ENCODE measurements around the gene NLN.
"Not testable (repeated sequence)": the region's sequence is repeated elsewhere in the genome, so short reads cannot be mapped to it uniquely, and the experiment has no call there.

NLN gene

DNA sequence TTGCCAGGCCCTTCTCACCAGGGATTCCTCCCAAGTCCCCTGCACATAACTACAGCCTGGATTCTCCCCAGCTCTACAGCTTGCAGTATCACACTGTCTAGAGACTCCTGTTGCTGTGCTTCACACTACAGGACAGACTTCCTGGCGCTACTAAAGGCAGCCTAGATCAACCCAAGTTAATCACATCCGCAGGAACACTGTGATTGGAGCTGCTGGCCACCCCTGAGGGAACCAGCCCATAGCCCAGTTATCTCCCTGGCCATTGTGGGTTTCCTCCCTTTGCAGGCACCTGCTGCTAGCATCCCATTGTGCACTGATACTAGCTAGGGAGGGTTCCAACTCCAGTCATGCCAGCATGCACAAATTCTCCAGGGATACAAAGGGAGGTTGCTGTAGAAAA lies 53.5 kb downstream of the NLN start:
- no peak for DNase-seq

DNA sequence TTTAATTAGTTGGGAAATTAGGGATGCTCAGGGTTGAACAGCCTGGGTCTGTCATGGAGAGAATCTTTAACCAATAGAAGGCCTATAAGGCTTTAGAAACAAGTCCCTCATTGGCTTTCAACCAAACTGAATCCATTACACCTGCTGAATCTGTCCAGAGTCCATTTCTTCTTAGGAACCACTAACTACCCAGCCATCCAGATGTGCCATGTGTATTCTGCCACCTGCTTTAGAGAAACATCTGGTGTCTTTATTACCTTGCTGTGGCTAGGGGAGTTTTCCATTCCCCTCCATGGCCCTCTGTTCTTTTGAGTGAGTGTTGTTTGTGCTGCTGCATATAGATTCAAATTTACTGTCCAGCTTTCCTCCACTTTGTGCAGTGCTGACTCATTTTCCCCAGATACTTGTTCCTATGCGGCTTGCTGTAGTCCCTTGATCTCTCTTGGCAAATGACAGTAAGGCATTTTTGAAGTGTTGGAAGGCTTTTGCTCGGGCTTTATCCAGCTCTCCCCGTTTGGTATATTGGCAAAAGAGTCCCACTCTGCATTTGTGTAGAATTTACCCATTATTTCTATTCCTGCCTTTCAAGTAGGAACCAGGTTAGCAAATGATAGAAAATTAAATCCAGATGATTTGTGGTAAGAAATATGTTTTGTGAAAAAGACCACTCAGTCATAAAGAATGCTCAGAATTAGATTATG lies 54.6 kb downstream of the NLN start:
- no peak for DNase-seq

DNA sequence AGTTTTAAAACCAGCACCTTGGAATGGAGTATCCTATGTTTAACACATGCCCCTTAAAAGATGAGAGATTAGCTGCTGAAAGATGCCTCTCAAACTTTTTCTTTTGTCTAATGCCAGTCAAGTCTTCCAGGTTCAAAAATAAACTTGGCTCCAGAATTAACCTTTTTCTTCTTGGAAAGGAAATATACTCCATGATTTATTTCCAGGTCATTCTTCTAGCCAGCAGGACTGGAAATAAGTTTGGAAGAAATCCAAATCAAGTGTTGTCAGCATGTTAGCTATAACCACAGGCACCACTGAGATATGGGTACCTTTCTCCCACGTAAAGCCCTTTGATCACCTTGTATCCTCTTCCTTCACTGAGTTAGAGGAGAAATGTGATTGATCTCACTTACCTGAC lies 56.1 kb downstream of the NLN start:
- no peak for DNase-seq

DNA sequence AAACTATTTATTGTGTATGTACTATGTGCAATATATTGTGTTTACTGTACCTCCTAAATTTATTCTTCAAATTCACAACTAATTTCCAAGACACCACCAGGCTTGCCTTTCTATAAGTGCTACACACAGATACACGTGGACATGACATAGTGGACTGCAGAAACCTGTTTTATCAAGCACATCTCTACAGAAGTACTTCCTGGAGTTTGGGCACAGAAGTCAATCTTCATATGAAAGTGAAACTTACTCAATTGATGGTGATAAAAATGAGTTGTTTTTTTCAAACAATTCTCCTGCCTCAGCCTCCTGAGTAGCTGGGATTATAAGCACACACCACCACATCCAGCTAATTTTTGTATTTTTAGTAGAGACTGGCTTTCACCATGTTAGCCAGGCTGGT lies 57.6 kb downstream of the NLN start:
- DNase-seq: no peak

DNA sequence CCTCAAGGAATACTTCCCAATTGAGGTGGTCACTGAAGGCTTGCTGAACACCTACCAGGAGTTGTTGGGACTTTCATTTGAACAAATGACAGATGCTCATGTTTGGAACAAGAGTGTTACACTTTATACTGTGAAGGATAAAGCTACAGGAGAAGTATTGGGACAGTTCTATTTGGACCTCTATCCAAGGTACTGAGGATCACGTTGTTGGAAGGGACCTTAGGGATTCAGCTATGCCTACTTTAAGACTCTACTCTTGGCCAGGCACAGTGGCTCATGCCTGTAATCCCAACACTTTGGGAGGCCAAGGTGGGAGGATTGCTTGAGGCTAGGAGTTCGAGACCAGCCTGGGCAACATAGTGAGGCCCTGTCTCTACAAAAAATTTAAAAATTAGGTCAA lies 66.3 kb downstream of the NLN start:
- not testable (repeated sequence) for DNase-seq

DNA sequence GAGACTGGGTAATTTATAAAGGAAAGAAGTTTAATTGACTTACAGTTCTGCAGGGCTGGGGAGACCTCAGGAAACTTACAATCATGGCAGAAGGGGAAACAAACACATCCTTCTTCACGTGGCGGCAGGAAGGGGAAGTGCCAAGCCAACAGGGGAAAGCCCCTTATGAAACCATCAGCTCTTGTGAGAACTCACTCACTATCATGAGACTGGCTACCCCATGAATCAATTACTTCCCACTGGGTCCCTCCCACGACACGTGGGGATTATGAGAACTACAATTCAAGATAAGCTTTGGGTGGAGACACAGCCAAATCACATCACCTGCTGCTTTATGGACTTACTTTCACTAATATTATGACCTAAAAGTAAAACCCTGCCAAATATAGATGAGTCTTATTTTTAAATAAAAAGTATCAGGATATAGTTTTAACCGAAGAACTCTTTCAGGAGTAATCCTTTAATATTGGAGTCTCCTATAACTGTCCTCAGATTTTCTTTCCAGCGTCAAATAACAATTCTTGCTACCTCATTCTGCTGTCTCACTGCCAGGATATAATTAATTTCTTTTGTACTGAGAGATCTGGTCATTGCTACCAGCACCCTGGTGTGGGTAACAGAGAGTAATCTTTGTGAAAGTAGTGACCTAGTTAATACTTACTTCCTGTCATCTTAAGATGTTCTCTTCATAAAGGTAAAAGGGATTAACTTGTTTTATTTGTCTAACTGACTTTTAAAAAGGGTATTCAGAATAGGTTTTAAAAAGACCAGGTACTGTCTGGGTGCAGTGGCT lies 68.6 kb downstream of the NLN start:
- peak; percentile 7 for DNase-seq

DNA sequence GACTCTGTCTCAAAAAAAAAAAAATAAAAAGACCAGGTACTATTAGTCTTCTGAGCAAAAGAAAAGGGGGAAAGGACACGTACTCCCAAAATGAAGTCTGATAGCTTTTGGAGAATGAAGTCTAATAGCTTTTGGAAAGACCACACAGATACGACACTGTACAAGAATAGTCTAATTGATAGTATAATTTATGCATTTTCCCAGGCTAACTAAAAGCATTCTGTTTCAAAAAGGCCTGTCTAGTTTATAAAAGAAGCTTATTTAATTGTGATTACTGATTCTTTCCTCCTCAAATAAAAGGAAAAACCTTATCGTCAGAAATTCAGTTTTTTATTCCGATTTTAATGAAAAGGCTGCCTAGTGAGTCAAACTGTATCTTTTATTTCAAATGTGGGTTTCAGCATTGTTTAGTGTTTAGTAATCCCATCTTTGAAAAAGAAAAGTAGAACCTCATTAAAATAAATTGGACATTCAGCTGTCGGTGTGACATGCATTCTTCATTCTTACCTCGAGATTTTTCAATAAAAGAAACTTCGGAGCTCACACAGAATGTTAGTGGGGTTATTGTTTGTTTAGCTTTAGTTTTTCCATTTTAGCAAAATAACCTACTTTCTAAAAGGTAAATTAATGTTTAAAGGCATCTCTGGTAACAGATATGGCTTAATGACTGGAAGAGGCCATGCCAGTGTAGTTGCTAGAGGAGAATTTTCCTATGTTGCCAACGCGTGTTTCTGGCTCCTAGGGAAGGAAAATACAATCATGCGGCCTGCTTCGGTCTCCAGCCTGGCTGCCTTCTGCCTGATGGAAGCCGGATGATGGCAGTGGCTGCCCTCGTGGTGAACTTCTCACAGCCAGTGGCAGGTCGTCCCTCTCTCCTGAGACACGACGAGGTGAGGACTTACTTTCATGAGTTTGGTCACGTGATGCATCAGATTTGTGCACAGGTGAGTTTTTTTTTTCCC lies 70.0 kb downstream of the NLN start:
- no peak for DNase-seq

DNA sequence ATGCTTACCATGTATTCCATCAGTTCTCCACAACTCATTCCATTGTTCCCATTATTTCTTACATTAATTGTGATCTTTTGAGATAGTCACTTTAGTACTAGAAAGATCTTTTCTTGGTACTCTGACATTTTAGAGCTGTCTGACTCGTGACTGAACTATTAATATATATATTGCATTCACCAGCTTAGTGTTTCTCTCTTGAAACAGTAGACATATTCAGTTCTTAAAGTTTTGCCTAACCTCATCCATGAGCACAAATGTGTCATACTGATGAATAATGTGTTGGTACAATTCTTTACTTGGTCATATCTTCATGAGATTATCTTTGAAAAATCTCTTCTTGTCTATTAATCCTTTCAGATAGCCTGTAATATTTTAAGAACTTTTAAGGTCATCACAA lies 74.3 kb downstream of the NLN start:
- DNase-seq: no peak

DNA sequence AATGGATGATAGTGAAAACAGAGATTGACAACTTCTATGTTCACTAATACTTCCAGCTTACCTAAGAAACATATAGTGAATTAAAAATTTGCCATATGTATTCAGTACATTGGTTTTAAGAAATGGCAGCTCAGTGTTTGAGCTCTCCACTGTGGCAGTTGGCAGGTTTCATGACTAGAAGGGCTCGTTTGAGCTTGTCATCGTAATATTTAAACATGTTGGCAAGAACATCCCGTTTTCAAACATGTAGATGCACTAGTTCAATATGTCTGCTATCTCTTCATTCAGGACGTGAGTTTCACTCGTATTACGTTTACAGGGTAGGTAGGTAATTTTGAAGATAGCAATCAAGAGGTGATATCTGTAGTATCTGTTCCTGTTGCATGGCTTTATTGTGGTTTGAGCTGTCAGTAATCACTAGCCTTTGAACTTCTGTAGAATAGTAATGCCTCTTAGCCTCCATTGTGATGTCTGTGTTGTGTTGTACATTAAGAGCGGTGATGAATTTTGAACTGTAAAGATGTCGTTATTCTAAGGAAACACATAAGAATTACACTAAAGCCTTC lies 74.8 kb downstream of the NLN start:
- DNase-seq: peak; percentile 60

DNA sequence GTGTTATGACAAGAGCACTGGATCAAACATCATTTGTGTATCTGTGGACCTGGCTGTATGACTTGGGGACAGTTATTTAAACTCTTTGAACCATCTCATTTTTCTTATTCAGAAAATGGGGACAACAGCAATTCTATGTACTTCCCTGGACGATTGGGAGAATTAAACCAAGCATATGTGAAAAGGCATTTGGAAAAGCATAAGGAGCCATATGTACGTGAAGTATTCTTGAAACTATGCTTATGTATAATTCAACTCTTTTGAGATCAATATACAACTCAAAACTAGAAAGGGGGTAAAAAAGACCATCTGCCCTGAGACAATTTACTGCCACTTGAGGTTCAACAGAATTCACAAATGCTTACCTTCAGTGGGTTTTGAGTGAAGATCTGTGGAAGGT lies 75.5 kb downstream of the NLN start:
- DNase-seq: no peak

DNA sequence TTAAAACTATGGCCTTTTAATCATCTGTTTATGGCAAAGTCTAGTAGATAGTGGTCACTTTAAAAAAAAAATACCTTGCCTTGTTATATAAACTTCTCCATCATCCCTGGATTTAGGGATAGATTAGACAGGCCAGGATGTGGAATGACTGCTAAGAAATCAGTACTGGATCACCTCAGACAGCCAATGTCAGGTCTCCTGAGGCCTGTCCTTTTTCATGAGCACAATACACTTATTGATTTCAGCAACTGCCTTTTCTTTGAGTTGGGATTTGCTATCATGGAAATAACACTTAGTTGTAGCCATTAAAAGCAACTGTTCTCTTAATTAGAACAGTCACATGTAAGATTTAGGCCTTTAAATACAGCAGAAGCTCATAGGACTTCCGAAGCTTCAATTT lies 77.9 kb downstream of the NLN start:
- no peak for DNase-seq

DNA sequence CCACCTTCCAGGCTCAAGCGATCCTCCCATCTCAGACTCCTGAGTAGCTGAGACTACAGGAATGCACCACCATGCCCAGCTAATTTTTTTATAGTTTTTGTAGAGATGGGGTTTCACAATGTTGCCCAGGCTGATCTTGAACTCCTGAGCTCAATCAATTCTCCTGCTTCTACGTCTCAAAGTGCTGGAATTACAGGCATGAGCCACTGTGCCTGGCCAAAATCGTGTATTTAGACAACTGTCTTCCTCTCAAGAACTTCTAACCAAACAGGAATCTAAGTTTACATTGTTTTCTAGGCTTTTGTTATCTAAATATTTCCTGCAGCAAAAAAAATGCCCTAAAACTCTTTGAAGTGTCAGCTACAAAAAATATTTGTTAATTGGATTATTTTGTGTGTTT lies 78.8 kb downstream of the NLN start:
- no peak for DNase-seq

DNA sequence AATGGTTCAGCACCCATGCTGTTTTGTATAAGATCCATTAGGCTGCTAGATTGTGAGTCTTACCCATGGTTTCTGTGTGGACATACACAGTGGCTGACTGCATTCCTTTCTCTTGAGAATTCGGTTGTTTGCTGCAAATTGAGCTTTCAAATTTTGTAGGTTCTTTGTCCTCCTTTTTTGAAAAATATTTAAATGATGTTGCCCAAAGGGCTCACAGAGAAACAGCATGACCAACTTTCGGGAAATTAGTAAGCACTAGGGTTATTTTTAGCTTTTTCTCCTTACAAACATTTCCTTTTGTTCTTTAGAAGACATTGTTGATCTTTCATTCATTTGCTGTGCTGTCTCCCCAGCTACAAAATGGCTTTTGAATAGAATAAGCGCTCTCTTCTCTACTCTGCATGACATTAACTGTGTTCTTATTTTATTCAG lies 79.4 kb downstream of the NLN start:
- no peak for DNase-seq

DNA sequence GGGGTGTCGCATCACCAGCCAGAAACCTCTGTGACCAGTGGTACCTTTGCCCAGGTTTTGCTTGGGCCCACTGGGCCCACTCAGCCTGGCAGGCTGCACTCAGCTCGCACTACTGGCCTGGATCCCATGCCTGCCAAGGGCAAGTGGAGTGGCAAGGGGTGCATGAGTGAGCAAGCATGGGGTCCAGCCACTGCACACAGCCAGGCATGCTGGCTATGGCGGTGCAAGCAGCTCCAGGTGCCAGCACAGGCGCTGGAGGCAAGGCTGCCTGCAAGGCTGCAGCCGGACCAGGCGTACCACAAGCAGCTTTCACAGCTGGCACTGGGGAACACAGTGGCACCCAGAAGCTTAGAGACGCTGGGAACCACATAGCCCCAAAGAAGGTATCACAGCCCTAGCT lies 80.1 kb downstream of the NLN start:
- no peak for DNase-seq

DNA sequence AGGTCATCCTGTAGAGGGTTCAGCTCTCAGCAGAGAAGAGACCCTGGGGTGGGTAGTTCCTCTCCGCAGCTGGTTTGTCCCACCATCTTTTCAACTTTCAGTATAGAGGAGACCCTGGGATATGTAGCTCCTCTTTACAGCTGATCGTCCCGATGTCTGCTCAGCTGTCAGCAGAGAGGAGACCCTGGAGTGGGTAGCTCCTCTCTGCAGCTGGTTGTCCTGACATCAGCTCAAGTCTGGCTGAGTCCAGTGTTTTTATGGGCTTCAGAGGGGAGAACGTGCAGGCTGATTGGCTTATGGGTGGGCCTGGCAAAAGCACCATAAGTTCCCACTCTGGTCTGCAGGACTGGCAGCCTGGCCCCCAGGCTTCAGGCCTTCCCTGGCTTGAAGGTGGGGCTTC lies 80.8 kb downstream of the NLN start:
- DNase-seq: no peak

DNA sequence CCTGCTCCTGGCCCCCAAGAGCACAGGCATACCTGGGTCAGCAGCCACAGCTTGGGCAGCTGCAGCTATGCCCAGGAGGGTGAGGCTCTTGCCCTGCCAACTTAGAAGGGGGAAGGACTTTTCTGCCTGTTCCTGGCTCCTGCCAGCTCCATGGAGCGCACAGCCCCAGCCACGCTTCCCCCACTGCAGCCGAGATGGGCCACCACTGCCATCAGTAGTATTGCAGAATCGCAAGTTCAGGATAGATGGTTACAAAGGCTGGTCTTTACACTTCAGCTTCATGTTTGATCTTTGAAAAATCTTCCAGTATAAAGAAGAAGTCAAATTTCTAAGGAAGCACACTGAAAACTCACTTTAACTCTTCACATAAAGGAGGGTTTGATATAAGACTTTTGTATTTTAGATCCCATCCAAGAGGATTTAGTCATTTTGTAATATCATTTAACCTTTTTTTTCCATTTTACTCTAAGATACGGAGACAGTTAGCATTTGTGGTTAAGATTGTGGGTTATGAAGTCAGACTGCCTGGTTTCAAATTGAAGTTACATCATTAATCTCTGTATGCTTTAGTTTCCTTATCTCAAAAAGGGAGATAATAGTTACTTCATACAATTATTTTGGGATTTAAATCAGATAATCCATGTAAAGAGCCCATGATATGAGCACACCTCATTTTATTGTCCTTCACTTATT lies 81.8 kb downstream of the NLN start:
- no peak for DNase-seq

DNA sequence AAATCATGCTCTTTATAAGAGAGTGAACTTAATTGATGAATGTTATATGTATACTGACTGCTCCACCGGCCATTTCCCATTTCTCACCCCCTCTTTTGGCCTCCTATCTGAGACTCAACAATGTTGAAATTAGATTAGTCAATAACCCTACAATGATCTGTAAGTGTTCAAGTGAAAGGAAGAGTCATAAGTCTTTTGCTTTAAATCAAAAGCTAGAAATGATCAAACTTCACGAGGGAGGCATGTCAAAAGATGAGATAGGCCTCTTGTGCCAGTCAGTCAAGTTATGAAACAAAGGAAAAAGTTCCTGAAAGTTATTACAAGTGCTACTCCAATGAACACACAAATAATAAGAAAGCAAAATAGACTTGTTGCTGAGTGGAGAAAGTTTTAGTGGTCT lies 83.1 kb downstream of the NLN start:
- no peak for DNase-seq

DNA sequence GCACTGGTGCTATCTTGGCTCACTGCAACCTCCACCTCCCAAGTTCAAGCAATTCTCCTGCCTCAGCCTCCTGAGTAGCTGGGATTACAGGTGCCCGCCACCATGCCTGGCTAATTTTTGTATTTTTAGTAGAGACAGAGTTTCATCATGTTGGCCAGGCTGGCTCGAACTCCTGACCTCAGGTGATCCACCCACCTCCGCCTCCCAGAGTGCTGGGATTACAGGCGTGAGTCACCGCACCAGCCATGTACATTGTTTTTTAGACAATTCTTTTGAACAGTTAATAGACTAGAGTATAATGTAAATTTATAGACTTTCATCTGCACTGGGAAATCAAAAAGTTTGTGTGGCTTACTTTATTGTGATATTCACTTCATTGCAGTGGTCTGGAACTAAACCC lies 85.5 kb downstream of the NLN start:
- not testable (repeated sequence) for DNase-seq

DNA sequence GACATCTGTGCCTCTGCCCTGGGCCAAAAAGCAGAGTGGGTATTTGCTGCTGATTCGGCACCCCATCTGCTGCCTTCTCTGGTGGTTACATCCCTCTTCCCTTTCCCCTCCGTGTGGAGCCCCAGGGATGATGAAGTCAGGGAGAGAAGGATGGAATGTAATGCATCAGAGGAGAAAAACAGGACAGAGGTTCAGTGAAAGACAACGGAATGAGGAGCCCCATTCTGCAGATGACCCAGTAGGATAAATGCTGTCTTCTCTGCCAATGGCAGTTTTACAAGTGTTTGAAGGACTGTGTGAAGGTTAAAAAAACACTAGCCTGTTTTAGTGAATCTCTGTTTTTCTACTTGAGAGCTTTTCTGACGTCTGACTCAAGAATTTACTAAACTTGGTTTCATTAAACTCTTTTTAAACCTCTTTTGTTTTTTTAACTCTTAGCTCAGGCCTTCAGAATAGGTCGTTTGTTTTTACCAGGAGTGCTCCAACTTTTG lies 86.3 kb downstream of the NLN start:
- DNase-seq: no peak

DNA sequence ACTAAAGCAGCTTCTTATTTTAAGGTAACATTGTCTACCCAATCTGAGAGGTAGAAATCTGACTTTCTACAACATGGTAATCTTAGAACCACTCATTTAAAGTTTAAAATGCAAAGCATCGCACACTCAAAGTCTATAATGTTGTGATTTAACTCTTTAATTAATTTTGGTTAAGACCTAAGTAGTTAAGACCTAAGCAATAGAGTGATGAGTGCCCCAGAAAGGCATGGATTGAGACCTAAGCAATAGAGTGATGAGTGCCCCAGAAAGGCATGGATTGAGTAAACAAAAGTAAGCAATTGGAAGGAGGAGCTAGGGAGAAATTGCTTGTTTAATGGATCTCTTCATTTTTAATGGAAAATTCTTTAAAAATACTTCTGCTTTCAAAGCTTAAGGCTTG lies 86.8 kb downstream of the NLN start:
- DNase-seq: no peak

DNA sequence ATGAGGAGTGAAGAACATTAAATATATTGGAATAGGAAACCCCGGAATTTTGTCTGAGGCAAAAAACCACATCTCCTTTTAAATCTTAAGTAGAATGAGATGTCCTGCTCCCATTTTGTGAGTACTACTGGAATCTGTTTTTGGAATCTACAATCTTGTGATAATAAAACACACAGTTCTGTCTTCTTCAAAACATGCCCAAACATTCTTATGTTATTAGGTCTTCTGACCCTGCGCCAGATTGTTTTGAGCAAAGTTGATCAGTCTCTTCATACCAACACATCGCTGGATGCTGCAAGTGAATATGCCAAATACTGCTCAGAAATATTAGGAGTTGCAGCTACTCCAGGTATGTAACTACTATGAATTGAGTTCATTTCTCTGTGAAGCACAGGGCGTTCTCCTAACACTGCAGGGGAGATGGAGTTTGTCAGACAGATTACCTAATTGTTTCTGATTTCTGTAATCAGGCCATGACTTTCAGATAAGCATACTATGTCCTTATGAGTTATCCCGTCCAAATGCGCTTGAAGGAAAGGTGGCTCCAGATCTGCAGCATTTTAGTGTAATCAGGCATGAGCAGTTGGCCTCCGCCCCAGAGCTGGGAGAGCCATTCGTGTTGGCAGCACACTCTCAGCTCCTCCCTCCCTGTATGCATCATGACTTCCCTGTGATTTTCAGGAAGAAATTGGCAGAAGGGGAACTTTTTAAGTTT lies 88.0 kb downstream of the NLN start:
- DNase-seq: no peak

DNA sequence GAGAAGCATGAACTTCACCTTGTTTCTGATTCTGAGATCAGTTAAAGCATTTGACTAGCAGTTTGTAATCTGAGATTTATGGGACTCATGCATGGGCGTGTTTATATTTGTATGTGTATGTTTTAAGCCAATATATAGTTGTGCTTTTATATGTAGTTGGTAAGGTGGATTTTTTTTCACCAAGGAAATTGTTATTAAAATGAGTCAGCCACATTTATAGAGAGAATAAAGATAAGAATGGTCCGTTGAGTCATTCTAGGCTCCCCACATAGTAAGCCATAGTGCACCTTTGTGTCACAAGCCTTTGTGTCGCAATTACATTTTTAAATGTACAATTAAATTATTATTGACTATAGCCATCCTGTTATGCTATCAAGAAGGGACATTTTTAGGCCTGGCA lies 89.0 kb downstream of the NLN start:
- DNase-seq: no peak

Data from central memory CD4-positive, alpha-beta T cell (primary cell).